Fibroblast of skin of right quadriceps (primary cell): ENCODE results near the gene PGM1.

Experiments used
- DNase-seq: peaks from one replicate; pipeline ENCODE4 v3.0.0-alpha.2; 2013

PGM1 gene

DNA sequence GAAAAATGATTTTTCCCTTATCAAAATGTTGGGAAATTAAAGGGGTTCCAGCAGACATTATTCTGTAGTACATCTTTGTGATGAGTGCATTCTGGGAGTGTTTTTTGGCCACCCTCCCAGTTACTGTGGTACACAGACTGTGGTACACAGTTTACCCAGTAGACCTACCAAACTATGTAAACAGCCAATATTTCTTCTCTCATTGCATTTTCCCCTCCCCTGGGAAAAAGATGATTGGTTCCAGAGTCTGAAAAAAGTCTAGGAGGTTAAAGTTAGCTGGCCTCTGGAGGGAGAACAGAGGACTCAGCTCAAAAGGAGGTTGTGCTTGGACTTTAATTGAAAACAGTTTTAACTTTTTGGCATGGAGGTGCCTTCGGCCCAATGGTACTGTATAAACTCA lies 42.5 kb downstream of the PGM1 start:
- peak; percentile 72 for DNase-seq

- no peak for DNase-seq
Observed at GRCh38 chr1:63636192-63637105, 43.2 kb downstream of the PGM1 start.

DNA sequence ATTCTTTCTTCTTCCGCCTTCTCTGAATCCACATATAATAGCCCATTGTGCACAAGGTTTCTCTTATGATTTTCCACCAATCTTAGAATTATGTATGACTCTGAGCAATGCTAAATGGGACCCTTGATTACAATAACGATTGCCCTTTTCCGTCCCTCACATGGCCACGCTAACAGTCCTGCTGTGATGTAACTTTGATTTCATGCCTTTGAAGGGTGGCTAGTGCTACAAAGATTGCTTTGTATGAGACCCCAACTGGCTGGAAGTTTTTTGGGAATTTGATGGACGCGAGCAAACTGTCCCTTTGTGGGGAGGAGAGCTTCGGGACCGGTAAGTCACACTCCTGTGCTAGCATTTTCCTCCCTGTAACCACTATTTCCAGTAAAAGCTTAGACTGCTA lies 45.3 kb downstream of the PGM1 start:
- DNase-seq: no peak

- DNase-seq: no peak
Observed at GRCh38 chr1:63638875-63639274, 45.7 kb downstream of the PGM1 start.

- no peak for DNase-seq
Observed at GRCh38 chr1:63640633-63641567, 47.7 kb downstream of the PGM1 start.

DNA sequence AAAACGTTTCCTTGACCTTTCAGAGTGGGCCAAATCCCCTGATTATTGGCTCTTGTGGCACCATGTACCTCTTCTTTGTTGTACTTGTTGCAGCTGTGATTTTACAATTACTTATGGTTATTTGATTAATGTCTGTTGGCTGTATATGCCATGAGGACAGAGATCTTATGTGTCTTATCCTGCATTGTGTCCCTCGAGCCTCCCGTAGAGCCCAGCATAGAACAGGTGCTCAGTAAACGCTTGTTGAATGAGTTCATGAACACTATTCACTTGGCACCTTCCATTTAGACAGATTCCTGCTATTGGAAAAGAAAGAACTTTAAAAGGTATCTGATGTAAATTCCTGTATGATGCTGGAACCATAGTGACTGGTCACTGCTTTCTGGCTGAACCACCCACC lies 48.4 kb downstream of the PGM1 start:
- no peak for DNase-seq

- DNase-seq: no peak
Observed at GRCh38 chr1:63642901-63643300, 49.7 kb downstream of the PGM1 start.

GRCh38 chr1:63643517-63643916 lies 50.3 kb downstream of the PGM1 start:
- no peak for DNase-seq

DNA sequence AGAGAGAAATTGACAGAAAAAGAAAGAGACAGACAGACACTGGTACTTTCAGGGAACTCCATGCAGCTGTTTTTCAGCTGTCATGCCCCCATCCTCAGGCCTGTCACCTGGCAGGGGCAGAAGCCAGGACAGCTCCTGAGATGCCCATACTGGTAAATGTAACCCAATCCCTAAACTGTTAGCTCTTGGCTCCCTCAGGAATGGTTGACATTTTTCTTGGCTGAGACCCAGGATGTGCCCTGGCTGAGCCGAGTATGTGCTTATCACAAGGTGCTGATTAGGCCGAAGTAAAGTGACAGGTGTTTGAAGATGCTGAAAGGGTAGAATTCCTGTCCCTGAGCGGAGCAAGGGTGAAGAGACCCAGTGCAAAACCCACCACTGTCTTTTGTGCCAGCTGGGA lies 50.7 kb downstream of the PGM1 start:
- no peak for DNase-seq

DNA sequence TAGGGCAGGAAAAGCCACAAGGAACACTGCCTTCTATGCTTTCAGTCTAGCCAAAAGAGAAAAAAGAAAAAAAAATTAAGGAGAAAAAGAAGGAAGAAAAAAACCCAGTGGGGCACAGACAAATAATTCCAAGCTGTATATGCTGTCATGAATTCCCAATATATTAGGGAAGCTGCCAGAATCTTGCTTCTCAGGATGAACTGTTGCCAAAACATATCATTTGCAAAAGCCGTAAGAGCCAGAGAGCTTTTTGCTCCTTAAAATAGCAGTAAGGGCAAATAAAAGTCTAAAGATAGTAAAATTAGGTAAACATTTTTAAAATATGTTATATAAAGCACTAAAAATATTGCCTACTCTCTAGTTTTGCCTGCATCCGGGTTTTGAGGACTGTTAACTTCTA lies 52.1 kb downstream of the PGM1 start:
- peak; percentile 34 for DNase-seq

DNA sequence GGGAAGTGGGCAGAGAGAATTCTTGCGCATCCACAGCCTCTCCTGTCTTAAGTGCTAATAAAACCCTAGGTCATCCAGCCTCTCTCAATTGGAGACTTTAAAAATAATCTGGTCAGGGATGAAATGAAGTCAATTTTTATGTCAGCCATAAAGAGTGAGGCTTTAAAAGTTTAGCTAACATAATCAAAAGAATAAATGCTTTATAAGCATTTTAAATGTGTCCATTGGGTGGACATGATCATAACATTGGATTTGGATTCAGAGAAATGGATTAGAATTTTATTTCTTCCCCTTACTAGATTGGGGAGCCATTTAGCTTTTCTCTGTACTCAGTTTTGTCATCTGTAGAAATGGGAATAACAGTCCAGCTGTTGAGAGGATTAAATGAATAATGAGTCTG lies 55.5 kb downstream of the PGM1 start:
- DNase-seq: no peak

- DNase-seq: peak; percentile 31
Observed at GRCh38 chr1:63651161-63651701, 58.0 kb downstream of the PGM1 start.

GRCh38 chr1:63653976-63654375 lies 60.8 kb downstream of the PGM1 start:
- no peak for DNase-seq

DNA sequence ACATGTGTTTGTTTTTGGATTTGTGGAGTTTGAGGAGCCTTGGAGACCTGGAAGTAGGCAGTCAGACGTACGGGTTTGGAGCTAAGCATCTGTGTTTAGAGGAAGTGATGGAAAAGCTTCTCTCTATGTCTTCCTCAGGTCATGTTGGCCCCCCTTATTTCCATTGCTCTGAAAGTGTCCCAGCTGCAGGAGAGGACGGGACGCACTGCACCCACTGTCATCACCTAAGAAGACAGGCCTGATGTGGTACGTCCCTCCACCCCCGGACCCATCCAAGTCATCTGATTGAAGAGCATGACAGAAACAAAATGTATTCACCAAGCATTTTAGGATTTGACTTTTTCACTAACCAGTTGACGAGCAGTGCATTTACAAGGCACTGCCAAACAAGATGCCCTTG lies 66.2 kb downstream of the PGM1 start:
- DNase-seq: no peak

DNA sequence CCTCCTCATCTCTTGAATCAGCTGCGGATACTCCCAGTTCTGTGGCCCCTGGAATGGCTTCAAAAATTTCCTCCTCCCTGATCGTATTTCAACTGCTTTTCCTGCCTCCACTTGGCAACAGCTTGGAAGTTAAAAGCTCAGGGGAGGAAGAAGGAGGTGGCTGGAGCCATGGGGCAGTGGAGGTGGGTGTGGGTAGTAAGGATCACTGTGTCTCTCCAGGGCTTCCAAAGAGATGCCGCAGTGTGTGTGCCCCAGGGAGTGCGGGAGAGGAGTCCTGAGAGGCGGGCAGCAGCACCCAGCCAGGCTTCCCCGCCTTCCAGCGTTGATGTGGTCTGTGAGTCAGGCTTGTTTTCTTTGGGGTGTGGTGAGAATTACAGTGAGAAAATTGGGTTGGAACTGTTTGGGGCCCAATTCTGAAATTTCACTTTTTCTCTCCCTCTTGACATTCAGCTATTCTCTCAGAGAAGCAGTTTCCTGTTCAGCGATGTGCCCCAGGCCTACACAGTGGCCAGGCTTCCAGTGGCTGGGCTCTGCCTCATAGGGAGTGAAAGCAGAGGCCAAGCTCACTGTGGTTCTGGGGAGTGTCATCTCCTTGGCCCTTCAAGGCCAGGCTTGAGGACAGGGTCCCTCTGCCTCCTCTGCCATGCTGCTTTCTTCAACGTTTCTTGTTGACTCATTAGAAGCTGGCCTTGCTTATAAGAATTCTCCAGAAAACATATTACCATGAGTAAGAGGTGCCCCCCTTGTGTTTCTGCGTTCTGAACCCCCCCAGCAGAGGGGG lies 69.0 kb downstream of the PGM1 start:
- DNase-seq: peak; percentile 72

GRCh38 chr1:63662841-63663240 lies 69.6 kb downstream of the PGM1 start:
- peak; percentile 49 for DNase-seq

GRCh38 chr1:63663301-63663700 lies 70.1 kb downstream of the PGM1 start:
- DNase-seq: peak; percentile 35

- no peak for DNase-seq
Observed at GRCh38 chr1:63663873-63664272, 70.7 kb downstream of the PGM1 start.

GRCh38 chr1:63664742-63665141 lies 71.5 kb downstream of the PGM1 start:
- DNase-seq: no peak

DNA sequence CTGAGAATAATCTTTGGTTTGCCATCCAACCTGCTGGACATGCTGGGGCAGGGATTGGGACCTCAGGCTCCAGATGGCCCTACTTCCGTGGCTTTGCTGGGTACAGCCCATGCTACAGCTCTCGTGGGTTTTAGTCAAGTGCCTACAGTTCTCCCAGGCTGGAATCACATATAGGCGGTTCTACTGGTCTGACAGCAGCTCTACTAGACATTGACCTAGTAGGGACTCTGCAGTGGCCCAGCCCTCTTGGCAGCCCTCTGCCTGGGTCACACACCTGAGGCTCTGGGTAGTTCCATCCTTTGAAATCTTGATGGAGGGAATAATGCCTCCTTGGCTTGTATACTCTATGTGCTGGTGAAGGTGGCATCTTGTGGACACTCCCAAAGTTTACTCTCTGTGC lies 72.2 kb downstream of the PGM1 start:
- DNase-seq: no peak

- no peak for DNase-seq
Observed at GRCh38 chr1:63665824-63666223, 72.6 kb downstream of the PGM1 start.

GRCh38 chr1:63668298-63668697 lies 75.1 kb downstream of the PGM1 start:
- no peak for DNase-seq
